Neural progenitor cell (in vitro differentiated cells): ENCODE results near the gene SPDYE6.

Source experiments
- CTCF ChIP-seq: fragments of 200-600 bp; sonication (generic); IDR thresholded peaks from 2 replicates; pipeline ENCODE4 v1.5.1; 2017; ENCODE audit warnings: antibody characterized with exemption, mild to moderate bottlenecking
- EZH2 ChIP-seq: fragments of 200-600 bp; sonication (generic); IDR thresholded peaks from 2 replicates; pipeline ENCODE4 v1.6.1; 2017; ENCODE audit warnings: antibody characterized with exemption, mild to moderate bottlenecking, moderate library complexity

- no peak for TF ChIP-seq CTCF
- TF ChIP-seq EZH2: no peak
These were observed 44.1 kb upstream of the SPDYE6 start for GRCh38 chr7:102400360-102400759.
